Measurements from ENCODE around the gene EPN1.
"Not testable (repeated sequence)": the region's sequence is repeated elsewhere in the genome, so short reads cannot be mapped to it uniquely, and the experiment has no call there.

EPN1 gene

GRCh38 chr19:55694656-55695491 is 19.8 kb downstream of the EPN1 start:
- no peak for DNase-seq

GRCh38 chr19:55695511-55696290 is 20.7 kb downstream of the EPN1 start:
- DNase-seq, result no peak

- no peak for DNase-seq
Observed at GRCh38 chr19:55696301-55697068, 21.5 kb downstream of the EPN1 start.

GRCh38 chr19:55697069-55697440 is 22.0 kb downstream of the EPN1 start:
- DNase-seq, result no peak

GRCh38 chr19:55697698-55698097 is 22.7 kb downstream of the EPN1 start:
- DNase-seq, result no peak

- DNase-seq, result no peak
Observed at GRCh38 chr19:55698256-55698655, 23.2 kb downstream of the EPN1 start.

- DNase-seq, result no peak
Observed at GRCh38 chr19:55699221-55699620, 24.2 kb downstream of the EPN1 start.

GRCh38 chr19:55700813-55701212 is 25.8 kb downstream of the EPN1 start:
- DNase-seq, result no peak

- no peak for DNase-seq
Observed at GRCh38 chr19:55702131-55702627, 27.2 kb downstream of the EPN1 start.

GRCh38 chr19:55703790-55704215 is 28.8 kb downstream of the EPN1 start:
- DNase-seq, result peak; percentile 52 to 63

- no peak for DNase-seq
Observed at GRCh38 chr19:55704494-55705245, 29.6 kb downstream of the EPN1 start.

- DNase-seq, result no peak
Observed at GRCh38 chr19:55705972-55706371, 30.9 kb downstream of the EPN1 start.

GRCh38 chr19:55711719-55712118 is 36.7 kb downstream of the EPN1 start:
- DNase-seq, result no peak

- DNase-seq, result no peak
Observed at GRCh38 chr19:55712804-55713631, 38.0 kb downstream of the EPN1 start.

- DNase-seq, result no peak
Observed at GRCh38 chr19:55716531-55716930, 41.5 kb downstream of the EPN1 start.

GRCh38 chr19:55717251-55717650 is 42.2 kb downstream of the EPN1 start:
- no peak for DNase-seq

GRCh38 chr19:55717879-55718711 is 43.1 kb downstream of the EPN1 start:
- not testable (repeated sequence) for DNase-seq

GRCh38 chr19:55720214-55720746 is 45.3 kb downstream of the EPN1 start:
- DNase-seq, result no peak

GRCh38 chr19:55720801-55721200 is 45.8 kb downstream of the EPN1 start:
- DNase-seq, result no peak

- no peak for DNase-seq
Observed at GRCh38 chr19:55723491-55723890, 48.5 kb downstream of the EPN1 start.
